GM23338 (cell line): ENCODE measurements around the gene TRIM45. TPM values are rescaled to one million over a fixed set of nuclear protein-coding genes. Genes with fewer than 3 reads are reported as not detected.

Source experiments
- ATAC-seq: fragments of 200-7000 bp; cut with Tn5 transposase; 3 replicates; pipeline ENCODE4 v1.9.1; 2020
- DNase-seq: peaks from one replicate; pipeline ENCODE4 v3.0.0-alpha.2; 2015; ENCODE audit warnings: low spot score
- H2AFZ ChIP-seq: fragments of 200-600 bp; sonication (generic); 2 replicates; pipeline ENCODE4 v1.8.0; 2016; ENCODE audit warnings: antibody characterized with exemption, mild to moderate bottlenecking, moderate library complexity
- H3F3A ChIP-seq: fragments of 200-600 bp; sonication (generic); replicated peaks from 2 replicates; pipeline ENCODE4 v1.8.0; 2017; ENCODE audit warnings: antibody characterized with exemption, mixed run types, low read depth
- H3K27ac ChIP-seq: fragments of 200-600 bp; sonication (generic); 2 replicates; pipeline ENCODE4 v1.6.1; 2016; ENCODE audit warnings: low read depth
- H3K27me3 ChIP-seq: fragments of 200-600 bp; sonication (generic); 2 replicates; pipeline ENCODE4 v1.8.0; 2016; ENCODE audit warnings: mild to moderate bottlenecking, mixed run types, moderate library complexity; ENCODE audit not compliant: insufficient read depth
- H3K36me3 ChIP-seq: fragments of 200-600 bp; sonication (generic); 2 replicates; pipeline ENCODE4 v1.8.0; 2016; ENCODE audit warnings: mild to moderate bottlenecking; ENCODE audit not compliant: insufficient read depth
- H3K4me1 ChIP-seq: fragments of 200-600 bp; sonication (generic); 2 replicates; pipeline ENCODE4 v1.8.0; 2016; ENCODE audit warnings: mild to moderate bottlenecking, moderate library complexity; ENCODE audit not compliant: insufficient read depth
- H3K4me2 ChIP-seq: fragments of 200-600 bp; sonication (generic); 2 replicates; pipeline ENCODE4 v1.7.1; 2017; ENCODE audit warnings: mixed run types
- H3K4me3 ChIP-seq: fragments of 200-600 bp; sonication (generic); 2 replicates; pipeline ENCODE4 v1.6.1; 2016; ENCODE audit warnings: mixed run types
- H3K79me2 ChIP-seq: fragments of 200-600 bp; sonication (generic); replicated peaks from 2 replicates; pipeline ENCODE4 v1.8.0; 2017; ENCODE audit warnings: mild to moderate bottlenecking; ENCODE audit not compliant: insufficient read depth
- H3K9me2 ChIP-seq: fragments of 200-600 bp; sonication (generic); 2 replicates; pipeline ENCODE4 v1.8.0; 2017; ENCODE audit not compliant: insufficient read depth
- H4K20me1 ChIP-seq: fragments of 200-600 bp; sonication (generic); replicated peaks from 2 replicates; pipeline ENCODE4 v1.8.0; 2017; ENCODE audit warnings: mild to moderate bottlenecking; ENCODE audit not compliant: insufficient read depth
- H3K27ac Mint-ChIP-seq: 2 replicates; pipeline ENCODE4 v1.8.0; 2020; ENCODE audit warnings: inconsistent platforms, mild to moderate bottlenecking, moderate library complexity, mixed read lengths
- H3K27me3 Mint-ChIP-seq: 3 replicates; pipeline ENCODE4 v1.8.0; 2022; ENCODE audit warnings: low read depth, mild to moderate bottlenecking, moderate library complexity, mixed read lengths, inconsistent platforms; ENCODE audit not compliant: insufficient read depth, poor library complexity
- H3K36me3 Mint-ChIP-seq: 3 replicates; pipeline ENCODE4 v1.8.0; 2021; ENCODE audit warnings: low read depth, mild to moderate bottlenecking, inconsistent platforms, moderate library complexity, mixed read lengths
- H3K4me1 Mint-ChIP-seq: 3 replicates; pipeline ENCODE4 v1.8.0; 2020; ENCODE audit warnings: mild to moderate bottlenecking, inconsistent platforms, mixed read lengths
- H3K4me3 Mint-ChIP-seq: 3 replicates; pipeline ENCODE4 v1.8.0; 2021; ENCODE audit warnings: moderate library complexity, mild to moderate bottlenecking, inconsistent platforms, mixed read lengths
- H3K9me3 Mint-ChIP-seq: 3 replicates; pipeline ENCODE4 v1.8.0; 2020; ENCODE audit warnings: moderate library complexity, mild to moderate bottlenecking, inconsistent platforms, mixed read lengths
- CTCF ChIP-seq, 2 experiments: fragments of 200-600 bp in 1 of 2; sonication (generic) in 1 of 2; conservative IDR thresholded peaks; 2 replicates each; pipeline versions ENCODE4 v1.5.1 to v1.6.1; 2016 to 2017; ENCODE audit warnings: antibody characterized with exemption in 2 of 2, low read depth in 2 of 2, mild to moderate bottlenecking in 2 of 2, moderate library complexity in 1 of 2
- ETS1 ChIP-seq: IDR thresholded peaks from 2 replicates; pipeline ENCODE4 v1.6.1; 2016; ENCODE audit warnings: antibody characterized with exemption
- EZH2 ChIP-seq: fragments of 200-600 bp; sonication (generic); IDR thresholded peaks from one replicate; pipeline ENCODE4 v1.8.0; 2017; ENCODE audit warnings: antibody characterized with exemption, mild to moderate bottlenecking, low read depth; ENCODE audit not compliant: unreplicated experiment
- EZH2phosphoT487 ChIP-seq: fragments of 200-600 bp; sonication (generic); IDR thresholded peaks from one replicate; pipeline ENCODE4 v1.8.1; 2018; ENCODE audit warnings: antibody characterized with exemption; ENCODE audit not compliant: unreplicated experiment
- JUNB ChIP-seq: IDR thresholded peaks from one replicate; pipeline ENCODE4 v1.6.1; 2016; ENCODE audit warnings: antibody characterized with exemption; ENCODE audit not compliant: unreplicated experiment
- NANOG ChIP-seq: IDR thresholded peaks from 2 replicates; pipeline ENCODE4 v1.6.1; 2016; ENCODE audit warnings: antibody characterized with exemption, borderline replicate concordance
- POLR2AphosphoS5 ChIP-seq: IDR thresholded peaks from 2 replicates; pipeline ENCODE4 v1.6.1; 2016; ENCODE audit warnings: antibody characterized with exemption, low read depth
- REST ChIP-seq: IDR thresholded peaks from one replicate; pipeline ENCODE4 v1.6.1; 2018; ENCODE audit warnings: antibody characterized with exemption; ENCODE audit not compliant: unreplicated experiment
- STAT1 ChIP-seq: IDR thresholded peaks from one replicate; pipeline ENCODE4 v1.6.1; 2016; ENCODE audit warnings: antibody characterized with exemption; ENCODE audit not compliant: unreplicated experiment
- ZNF114 ChIP-seq: fragments of 250-450 bp; sonication (Bioruptor Pico); IDR thresholded peaks from 2 replicates; pipeline ENCODE4 v1.5.0; 2020; ENCODE audit warnings: mild to moderate bottlenecking, moderate library complexity
- ZNF331 ChIP-seq: fragments of 250-450 bp; sonication (Bioruptor Pico); IDR thresholded peaks from 2 replicates; pipeline ENCODE4 v1.5.0; 2020; ENCODE audit warnings: low read depth, mild to moderate bottlenecking, moderate library complexity
- ZNF462 ChIP-seq: fragments of 250-450 bp; sonication (Bioruptor Pico); IDR thresholded peaks from 2 replicates; pipeline ENCODE4 v1.5.0; 2020; ENCODE audit warnings: mild to moderate bottlenecking, moderate library complexity
- polyA plus RNA-seq: library from polyadenylated mRNA; unstranded; fragments of >200 nt; fragmentation: Nextera tagmentation; extraction: Ambion mirVana; gene quantifications from 2 replicates; pipeline ENCODE4 v1.2.1, GENCODE V29; 2016
- total RNA-seq: library from RNA; depleted of rRNA; stranded (reverse); fragments of >200 nt; shearing (Covaris generic); gene quantifications from 2 replicates; pipeline ENCODE4 v1.2.3, GENCODE V29; 2014

TRIM45 gene
- total and polyA plus RNA-seq, 2 experiments from 2014 or later = 8.8 to 15.0 TPM

GRCh38 chr1:117164209-117164608 lies 42.7 kb upstream of the TRIM45 start:
- no peak for ATAC-seq
- H3K9me3 Mint-ChIP-seq = peaks cover under 1% of the 10 kb centered on the region; the same call in 1 of the 3 replicates
- Histone ChIP-seq H3K9me2 (no peaks in the 10 kb centered on the region), H3K36me3 (no peaks in the 10 kb centered on the region), H2AFZ (no peak overlapping the region; the same call in 1 of the 2 replicates), H3F3A (no peaks in the 10 kb centered on the region), H4K20me1 (no peaks in the 10 kb centered on the region), H3K4me2 (no peak overlapping the region), H3K4me3 (no peak overlapping the region), H3K79me2 (no peaks in the 10 kb centered on the region), H3K27ac (no peak overlapping the region), H3K4me1 (peaks cover 5% of the 10 kb centered on the region; the same call in 1 of the 2 replicates), H3K27me3 (no peaks in the 10 kb centered on the region)
- peaks cover 14% of the 10 kb centered on the region for H3K4me1 Mint-ChIP-seq
- DNase-seq = no peak
- H3K4me3 Mint-ChIP-seq = no peak overlapping the region
- H3K36me3 Mint-ChIP-seq = 0 out of 3 replicates have a peak, but pooled peaks cover 2% of the 10 kb centered on the region
- TF ChIP-seq REST = no peak
- no peak for TF ChIP-seq POLR2AphosphoS5
- TF ChIP-seq EZH2 = no peak
- TF ChIP-seq NANOG = no peak
- no peak for TF ChIP-seq JUNB
- no peak for TF ChIP-seq ETS1
- no peak for TF ChIP-seq STAT1
- no peak for TF ChIP-seq EZH2phosphoT487
- TF ChIP-seq ZNF114 (CRISPR knock-in tag) = no peak
- no peak for TF ChIP-seq CTCF (conservative IDR thresholded peaks at IDR 0.05; ENCODE audit: low read depth in 2 of 2)
- TF ChIP-seq ZNF331 = no peak
- TF ChIP-seq ZNF462 = no peak
- no peaks in the 10 kb centered on the region for H3K27me3 Mint-ChIP-seq
- no peak overlapping the region for H3K27ac Mint-ChIP-seq
